K562 (cell line): ENCODE measurements around the gene GPC3. TPM values are rescaled to one million over a fixed set of nuclear protein-coding genes. Genes with fewer than 3 reads are reported as not detected.

ENCODE experiments used
- HES1 ChIP-seq: fragments of 450-650 bp; IDR thresholded peaks from 2 replicates; pipeline ENCODE4 v1.6.1; 2016; ENCODE audit warnings: low read depth, mild to moderate bottlenecking, moderate library complexity
- HOXB6 ChIP-seq: fragments of 250-450 bp; sonication (Bioruptor Pico); IDR thresholded peaks from 2 replicates; pipeline ENCODE4 v1.5.1; 2022; ENCODE audit warnings: mild to moderate bottlenecking, borderline replicate concordance
- NFE2 ChIP-seq: IDR thresholded peaks from 2 replicates; pipeline ENCODE4 v1.6.1; 2014; ENCODE audit warnings: antibody characterized with exemption, low read depth
- SAFB ChIP-seq: fragments of 200-400 bp; formaldehyde crosslinking; IDR thresholded peaks from 2 replicates; pipeline ENCODE4 v1.6.1; 2017; ENCODE audit warnings: low read depth, low read length, borderline replicate concordance
- ZFP91 ChIP-seq: sonication (generic); formaldehyde crosslinking; IDR thresholded peaks from 2 replicates; pipeline ENCODE4 v1.8.0; 2022; ENCODE audit warnings: mild to moderate bottlenecking, missing genetic modification reagents
- ZHX1 ChIP-seq: fragments of 150-350 bp; conservative IDR thresholded peaks from 2 replicates; pipeline ENCODE4 v1.6.1; 2014; ENCODE audit warnings: low read length
- ZNF212 ChIP-seq: fragments of 450-650 bp; formaldehyde crosslinking; IDR thresholded peaks from 2 replicates; pipeline ENCODE4 v1.4.0; 2020; ENCODE audit warnings: mild to moderate bottlenecking
- ZNF407 ChIP-seq: fragments of 450-650 bp; IDR thresholded peaks from 2 replicates; pipeline ENCODE4 v1.6.1; 2016; ENCODE audit warnings: low read depth
- ZSCAN29 ChIP-seq: fragments of 450-650 bp; IDR thresholded peaks from 2 replicates; pipeline ENCODE4 v1.6.1; 2017
- polyA plus RNA-seq, 8 experiments: library from polyadenylated mRNA; depleted of rRNA in 4 of 8; stranded (reverse) in 5 of 8; unstranded in 3 of 8; fragments of >200 nt; fragmentation: Nextera tagmentation in 2 of 8; fragmentation: Illumina TruSeq in 1 of 8; extraction: Ambion mirVana in 2 of 8; extraction: Trizol in 1 of 8; gene quantifications; 2 replicates each; pipeline versions ENCODE4 v1.2.1 to v1.2.3, GENCODE V29; 2011 to 2014; ENCODE audit warnings: inconsistent platforms in 1 of 8, missing spikeins in 1 of 8
- total RNA-seq, 7 experiments: library from RNA; depleted of rRNA in 6 of 7; stranded (reverse); fragments of >200 nt in 6 of 7; fragmentation: Illumina TruSeq in 2 of 7; extraction: Trizol in 2 of 7; gene quantifications; 2 replicates each; pipeline versions ENCODE4 v1.2.1 to v1.2.3, GENCODE V29; 2011 to 2021; ENCODE audit warnings: low replicate concordance in 1 of 7
- TF ChIP-seq, protein P1 (sequence below), 2 experiments: fragments of 450-650 bp in 1 of 2; sonication (generic) in 1 of 2; formaldehyde crosslinking in 1 of 2; IDR thresholded peaks in 1 of 2; conservative IDR thresholded peaks in 1 of 2; 2 replicates each; pipeline versions ENCODE4 v1.6.1 to v1.8.1; 2016 to 2023; ENCODE audit warnings: mild to moderate bottlenecking in 2 of 2, moderate library complexity in 2 of 2, inconsistent platforms in 1 of 2, missing genetic modification reagents in 1 of 2

Gene GPC3
- total and polyA plus RNA-seq, 9 of the 15 experiments (the other 6 are each of a cell fraction or from before 2014, with no cell fraction given), result 0.42 TPM; not detected in 8

DNA sequence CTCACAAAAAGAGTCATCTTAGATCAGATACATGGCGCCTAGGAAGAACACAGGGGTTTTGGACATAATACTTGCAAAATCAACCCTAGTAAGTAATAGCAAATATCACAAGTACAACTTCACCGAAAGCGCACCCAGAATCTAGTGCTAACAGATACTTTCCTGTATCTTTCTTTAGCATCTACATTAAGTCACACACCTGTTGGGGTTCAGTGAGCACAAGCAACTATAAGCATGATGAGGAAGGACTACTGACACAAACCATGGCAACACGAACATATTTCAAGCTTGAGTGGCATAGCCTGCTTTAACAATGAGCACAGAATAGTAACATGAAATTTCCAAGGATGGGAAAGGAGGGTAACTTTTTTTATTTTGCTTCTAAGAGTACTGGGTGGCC lies 116.1 kb downstream of the GPC3 start (continued):
- TF ChIP-seq ZNF407 (no peak), ZHX1 (no peak), ZFP91 (CRISPR knock-in tag) (no peak), ZSCAN29 (no peak), ZNF212 (CRISPR knock-in tag) (no peak), HES1 (no peak), SAFB (no peak), HOXB6 (no peak), NFE2 (no peak)
- TF ChIP-seq, protein P1, sequence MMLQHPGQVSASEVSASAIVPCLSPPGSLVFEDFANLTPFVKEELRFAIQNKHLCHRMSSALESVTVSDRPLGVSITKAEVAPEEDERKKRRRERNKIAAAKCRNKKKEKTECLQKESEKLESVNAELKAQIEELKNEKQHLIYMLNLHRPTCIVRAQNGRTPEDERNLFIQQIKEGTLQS (IDR thresholded peaks at IDR 0.05), result no peak
- TF ChIP-seq, protein P1 (CRISPR knock-in tag; conservative IDR thresholded peaks at IDR 0.05), result no peak
